CD1c-positive myeloid dendritic cell (primary cell): ENCODE measurements around the gene ECM2.

Source experiments
- DNase-seq: peaks from one replicate; pipeline ENCODE4 v3.0.0-alpha.2; 2016; ENCODE audit errors: extremely low spot score

ECM2 gene

GRCh38 chr9:92500725-92501124, 35.1 kb downstream of the ECM2 start:
- DNase-seq: no peak

GRCh38 chr9:92499701-92500100, 36.1 kb downstream of the ECM2 start:
- DNase-seq: no peak

GRCh38 chr9:92496396-92497176, 39.2 kb downstream of the ECM2 start:
- DNase-seq: no peak

GRCh38 chr9:92494856-92495255, 40.9 kb downstream of the ECM2 start:
- DNase-seq: no peak

- no peak for DNase-seq
Measured at GRCh38 chr9:92493749-92494387, 41.9 kb downstream of the ECM2 start.

GRCh38 chr9:92492781-92493401, 42.9 kb downstream of the ECM2 start:
- no peak for DNase-seq

- no peak for DNase-seq
Measured at GRCh38 chr9:92488681-92489550, 46.9 kb downstream of the ECM2 start.

- DNase-seq: no peak
Measured at GRCh38 chr9:92486371-92486770, 49.4 kb downstream of the ECM2 start.

- no peak for DNase-seq
Measured at GRCh38 chr9:92484563-92484962, 51.2 kb downstream of the ECM2 start.

- DNase-seq: no peak
Measured at GRCh38 chr9:92483627-92484545, 51.9 kb downstream of the ECM2 start.

- DNase-seq: no peak
Measured at GRCh38 chr9:92482805-92483204, 53.0 kb downstream of the ECM2 start.

GRCh38 chr9:92482329-92482728, 53.5 kb downstream of the ECM2 start, which contains the start of gene ASPN:
Gene ASPN (minus strand): TSS chr9:92482506.
- DNase-seq: no peak

GRCh38 chr9:92480986-92481633, 54.7 kb downstream of the ECM2 start:
- DNase-seq: peak; percentile 7

GRCh38 chr9:92480291-92480771, 55.5 kb downstream of the ECM2 start:
- no peak for DNase-seq

- DNase-seq: no peak
Measured at GRCh38 chr9:92479346-92479745, 56.4 kb downstream of the ECM2 start.

- DNase-seq: no peak
Measured at GRCh38 chr9:92478783-92479182, 57.0 kb downstream of the ECM2 start.

- no peak for DNase-seq
Measured at GRCh38 chr9:92476962-92477361, 58.8 kb downstream of the ECM2 start.

GRCh38 chr9:92474587-92474986, 61.2 kb downstream of the ECM2 start:
- DNase-seq: no peak

GRCh38 chr9:92468206-92468605, 67.6 kb downstream of the ECM2 start:
- DNase-seq: no peak

- DNase-seq: no peak
Measured at GRCh38 chr9:92467511-92467910, 68.3 kb downstream of the ECM2 start.
